ENCODE results near the gene LRG1.

DNA sequence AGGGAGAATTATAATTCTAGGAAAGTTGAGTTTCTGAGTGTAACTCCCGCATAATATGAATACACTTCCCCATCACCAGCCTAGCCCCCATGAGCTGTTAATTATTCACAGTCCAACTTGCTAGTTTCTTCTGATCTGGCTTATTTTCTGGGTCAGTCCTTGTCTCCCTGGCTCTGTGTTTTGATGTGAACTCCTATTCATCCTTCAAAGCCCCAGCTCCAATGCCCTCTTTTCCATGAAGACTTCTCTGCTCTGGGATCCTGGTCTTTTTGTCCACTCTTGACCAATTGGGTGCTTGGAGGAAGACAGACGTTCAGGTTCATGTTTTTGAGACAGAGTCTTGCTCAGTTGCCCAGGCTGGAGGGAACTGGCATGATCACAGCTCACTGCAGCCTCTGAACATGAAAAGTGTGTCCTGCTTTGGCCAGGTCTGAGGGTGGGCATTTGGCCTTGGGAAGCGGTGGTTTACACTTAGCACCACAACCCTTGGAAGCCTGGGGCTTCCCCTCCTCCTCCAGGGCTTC is 605 bp downstream of the LRG1 start:
- no peak for TF ChIP-seq YY1 (IDR thresholded peaks at IDR 0.05; ENCODE audit: low read depth)
- no peak for TF ChIP-seq RAD21 (IDR thresholded peaks at IDR 0.05; ENCODE audit: low read depth)
- no peak for TF ChIP-seq EP300 (IDR thresholded peaks at IDR 0.05; ENCODE audit: borderline replicate concordance)
- TF ChIP-seq, protein P1, sequence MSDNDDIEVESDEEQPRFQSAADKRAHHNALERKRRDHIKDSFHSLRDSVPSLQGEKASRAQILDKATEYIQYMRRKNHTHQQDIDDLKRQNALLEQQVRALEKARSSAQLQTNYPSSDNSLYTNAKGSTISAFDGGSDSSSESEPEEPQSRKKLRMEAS (IDR thresholded peaks at IDR 0.05), result no peak
- TF ChIP-seq EGR1 (IDR thresholded peaks at IDR 0.05), result no peak
- TF ChIP-seq TAF1 (IDR thresholded peaks at IDR 0.05; ENCODE audit: low read depth), result no peak
- TF ChIP-seq, protein P2, sequence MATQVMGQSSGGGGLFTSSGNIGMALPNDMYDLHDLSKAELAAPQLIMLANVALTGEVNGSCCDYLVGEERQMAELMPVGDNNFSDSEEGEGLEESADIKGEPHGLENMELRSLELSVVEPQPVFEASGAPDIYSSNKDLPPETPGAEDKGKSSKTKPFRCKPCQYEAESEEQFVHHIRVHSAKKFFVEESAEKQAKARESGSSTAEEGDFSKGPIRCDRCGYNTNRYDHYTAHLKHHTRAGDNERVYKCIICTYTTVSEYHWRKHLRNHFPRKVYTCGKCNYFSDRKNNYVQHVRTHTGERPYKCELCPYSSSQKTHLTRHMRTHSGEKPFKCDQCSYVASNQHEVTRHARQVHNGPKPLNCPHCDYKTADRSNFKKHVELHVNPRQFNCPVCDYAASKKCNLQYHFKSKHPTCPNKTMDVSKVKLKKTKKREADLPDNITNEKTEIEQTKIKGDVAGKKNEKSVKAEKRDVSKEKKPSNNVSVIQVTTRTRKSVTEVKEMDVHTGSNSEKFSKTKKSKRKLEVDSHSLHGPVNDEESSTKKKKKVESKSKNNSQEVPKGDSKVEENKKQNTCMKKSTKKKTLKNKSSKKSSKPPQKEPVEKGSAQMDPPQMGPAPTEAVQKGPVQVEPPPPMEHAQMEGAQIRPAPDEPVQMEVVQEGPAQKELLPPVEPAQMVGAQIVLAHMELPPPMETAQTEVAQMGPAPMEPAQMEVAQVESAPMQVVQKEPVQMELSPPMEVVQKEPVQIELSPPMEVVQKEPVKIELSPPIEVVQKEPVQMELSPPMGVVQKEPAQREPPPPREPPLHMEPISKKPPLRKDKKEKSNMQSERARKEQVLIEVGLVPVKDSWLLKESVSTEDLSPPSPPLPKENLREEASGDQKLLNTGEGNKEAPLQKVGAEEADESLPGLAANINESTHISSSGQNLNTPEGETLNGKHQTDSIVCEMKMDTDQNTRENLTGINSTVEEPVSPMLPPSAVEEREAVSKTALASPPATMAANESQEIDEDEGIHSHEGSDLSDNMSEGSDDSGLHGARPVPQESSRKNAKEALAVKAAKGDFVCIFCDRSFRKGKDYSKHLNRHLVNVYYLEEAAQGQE (IDR thresholded peaks at IDR 0.05; ENCODE audit: low read depth), result no peak
